Activated T-cell treated with anti-CD3 and anti-CD28 coated beads for 24 hours (primary cell): ENCODE measurements around the gene CASP9.

Experiments used
- DNase-seq: peaks from one replicate; pipeline ENCODE4 v3.0.0-alpha.2; 2020; ENCODE audit warnings: low read depth

Gene CASP9

DNA sequence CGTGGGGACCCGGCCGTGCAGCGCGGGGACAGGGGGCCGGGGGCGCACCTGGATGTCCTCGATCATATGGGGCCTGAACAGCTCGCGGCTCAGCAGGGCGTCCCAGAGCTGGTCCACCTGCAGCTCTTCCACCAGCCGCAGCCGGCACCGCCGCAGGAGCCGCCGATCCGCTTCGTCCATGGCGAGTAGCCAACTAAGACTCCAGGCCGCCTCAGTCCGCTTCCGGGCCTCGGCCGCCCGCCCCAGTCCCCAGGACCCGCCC is at the start of gene CASP9:
CASP9 (minus strand) TSS at position 195 of the 262 bp plus-strand sequence; CDS start at position 180, 15 bp downstream.
- no peak for DNase-seq

DNA sequence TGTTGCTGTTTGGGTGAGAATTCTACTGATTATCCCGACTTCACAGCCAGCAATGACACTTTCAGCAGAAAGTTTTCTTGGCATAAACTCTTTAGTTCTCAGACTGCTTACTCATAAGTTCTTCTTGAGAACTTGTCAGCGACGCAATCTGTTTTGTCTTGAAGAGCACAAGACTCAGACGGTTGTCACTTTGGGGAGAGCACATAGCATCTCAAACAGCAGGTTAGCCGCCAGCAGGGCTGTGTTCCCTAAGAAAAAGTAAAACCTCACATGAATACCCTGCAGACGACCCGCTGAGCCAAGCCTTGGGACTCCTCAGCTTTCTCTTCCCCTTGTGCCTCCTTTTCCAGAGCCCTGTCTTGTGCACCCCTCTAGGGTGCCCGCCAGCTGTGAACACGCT is 49.5 kb upstream of the CASP9 start:
- no peak for DNase-seq

- no peak for DNase-seq
Measured at GRCh38 chr1:15571266-15571665, 47.3 kb upstream of the CASP9 start.

- no peak for DNase-seq
Measured at GRCh38 chr1:15570861-15571260, 46.8 kb upstream of the CASP9 start.

- DNase-seq: no peak
Measured at GRCh38 chr1:15568387-15569073, 44.5 kb upstream of the CASP9 start.

DNA sequence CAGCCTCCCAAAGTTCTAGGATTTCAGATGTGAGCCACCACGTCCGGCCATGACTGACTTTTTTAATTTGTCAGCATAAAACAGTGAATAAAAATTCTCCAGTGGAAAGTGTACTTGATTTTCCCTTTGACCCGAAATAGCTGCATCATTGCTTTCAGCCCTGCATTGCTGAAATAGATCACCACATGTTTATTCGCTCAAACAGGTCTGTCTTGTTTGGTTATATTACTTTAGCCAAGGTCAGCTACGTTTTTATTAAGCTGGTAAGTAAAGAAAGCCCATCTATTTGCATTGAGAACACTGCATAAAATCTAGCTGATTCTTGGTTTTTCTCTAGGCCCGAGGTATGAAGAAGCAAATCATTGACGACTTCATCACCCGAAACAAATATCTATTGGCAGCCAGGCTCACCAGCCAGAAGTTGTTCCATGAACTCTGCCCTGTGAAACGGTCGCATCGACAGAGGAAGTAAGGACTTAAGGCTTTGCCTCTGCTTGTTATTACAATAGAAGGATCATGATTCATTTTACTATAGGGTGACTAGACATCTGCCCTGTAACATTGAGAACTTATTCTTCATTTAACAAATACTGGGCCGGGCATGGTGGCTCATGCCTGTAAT is 35.3 kb upstream of the CASP9 start:
- no peak for DNase-seq

- no peak for DNase-seq
Measured at GRCh38 chr1:15558516-15558915, 34.5 kb upstream of the CASP9 start.

- DNase-seq: no peak
Measured at GRCh38 chr1:15557594-15557993, 33.6 kb upstream of the CASP9 start.

DNA sequence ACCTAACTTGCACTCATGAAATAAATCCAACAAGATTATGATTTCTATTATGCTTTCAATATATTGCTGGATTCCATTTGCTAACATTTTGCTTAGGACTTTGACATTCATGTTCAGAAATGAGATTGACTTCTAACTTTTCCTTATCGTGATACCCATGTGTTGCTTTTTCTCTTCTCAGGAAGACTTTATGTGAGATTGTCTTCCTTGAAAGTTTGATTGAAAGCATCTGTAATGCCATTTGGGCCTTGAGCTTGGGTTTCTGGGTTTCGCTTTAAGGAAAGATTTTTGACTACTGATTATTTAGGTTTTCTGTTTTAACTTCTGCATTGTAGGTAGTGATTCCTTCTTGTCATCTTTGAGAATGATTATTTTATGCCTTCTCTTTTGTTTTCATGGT is 33.0 kb upstream of the CASP9 start:
- DNase-seq: no peak

- DNase-seq: no peak
Measured at GRCh38 chr1:15550573-15550972, 26.6 kb upstream of the CASP9 start.

DNA sequence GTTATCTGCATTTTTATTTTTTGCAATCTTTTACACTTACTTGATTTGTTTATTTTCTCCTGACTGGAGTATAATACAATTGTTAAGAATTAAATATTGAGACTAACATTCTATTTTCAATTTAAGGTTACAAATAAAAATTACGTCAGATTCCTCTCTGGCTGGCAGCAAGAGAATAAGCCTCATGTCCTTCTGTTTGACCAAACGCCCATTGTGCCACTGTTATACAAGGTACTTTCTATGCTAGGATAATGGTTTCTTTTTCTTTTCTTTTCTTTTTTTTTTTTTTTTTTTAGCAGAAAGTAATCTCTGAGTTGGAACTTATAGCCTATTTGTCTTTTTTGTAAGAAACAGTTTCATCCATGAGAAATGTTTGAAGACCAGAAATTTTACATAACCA is 22.6 kb upstream of the CASP9 start:
- no peak for DNase-seq

DNA sequence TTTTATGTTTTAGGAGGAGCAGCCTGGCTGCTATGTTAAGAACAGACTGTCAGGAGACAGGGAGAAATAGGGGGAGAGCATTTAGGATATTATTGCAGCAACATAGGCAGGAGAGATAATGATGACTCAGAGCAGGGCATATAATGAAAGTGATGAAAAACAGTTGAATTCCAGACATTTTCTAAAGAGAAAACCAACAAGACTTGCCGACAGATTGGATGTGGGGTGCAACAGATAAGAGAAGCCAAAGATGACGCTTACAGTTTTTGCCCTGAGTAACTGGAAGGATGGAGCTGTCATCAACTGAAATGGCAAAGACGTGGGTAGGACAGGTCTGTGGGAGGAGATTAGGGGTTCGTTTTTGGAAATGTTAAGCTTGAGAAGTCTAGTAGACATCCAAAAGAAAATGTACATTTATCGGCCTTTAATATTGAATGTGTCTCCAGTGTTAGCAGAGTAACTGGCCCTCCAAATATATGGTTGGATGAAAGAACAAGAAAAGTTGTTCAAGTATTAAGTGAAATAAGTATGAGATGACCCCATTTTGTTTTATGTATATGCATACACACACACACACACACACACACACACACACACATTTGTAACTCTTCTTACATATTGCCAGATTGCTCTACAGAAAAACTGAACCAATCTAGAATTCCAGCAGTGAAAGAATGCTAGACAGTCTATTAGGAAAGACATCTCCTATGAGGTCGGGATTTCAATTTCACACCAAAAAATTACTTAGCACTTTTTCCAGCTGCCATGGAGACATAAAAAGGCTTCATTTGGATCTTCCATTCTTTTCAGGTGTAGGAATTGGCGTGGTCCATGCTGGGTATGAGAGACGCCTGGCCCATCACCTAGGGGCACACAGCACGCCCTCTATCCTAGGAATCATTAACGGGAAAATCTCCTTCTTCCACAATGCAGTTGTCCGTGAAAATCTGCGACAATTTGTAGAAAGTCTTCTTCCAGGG is 19.9 kb upstream of the CASP9 start:
- no peak for DNase-seq

GRCh38 chr1:15543251-15543588 is 19.2 kb upstream of the CASP9 start:
- no peak for DNase-seq

DNA sequence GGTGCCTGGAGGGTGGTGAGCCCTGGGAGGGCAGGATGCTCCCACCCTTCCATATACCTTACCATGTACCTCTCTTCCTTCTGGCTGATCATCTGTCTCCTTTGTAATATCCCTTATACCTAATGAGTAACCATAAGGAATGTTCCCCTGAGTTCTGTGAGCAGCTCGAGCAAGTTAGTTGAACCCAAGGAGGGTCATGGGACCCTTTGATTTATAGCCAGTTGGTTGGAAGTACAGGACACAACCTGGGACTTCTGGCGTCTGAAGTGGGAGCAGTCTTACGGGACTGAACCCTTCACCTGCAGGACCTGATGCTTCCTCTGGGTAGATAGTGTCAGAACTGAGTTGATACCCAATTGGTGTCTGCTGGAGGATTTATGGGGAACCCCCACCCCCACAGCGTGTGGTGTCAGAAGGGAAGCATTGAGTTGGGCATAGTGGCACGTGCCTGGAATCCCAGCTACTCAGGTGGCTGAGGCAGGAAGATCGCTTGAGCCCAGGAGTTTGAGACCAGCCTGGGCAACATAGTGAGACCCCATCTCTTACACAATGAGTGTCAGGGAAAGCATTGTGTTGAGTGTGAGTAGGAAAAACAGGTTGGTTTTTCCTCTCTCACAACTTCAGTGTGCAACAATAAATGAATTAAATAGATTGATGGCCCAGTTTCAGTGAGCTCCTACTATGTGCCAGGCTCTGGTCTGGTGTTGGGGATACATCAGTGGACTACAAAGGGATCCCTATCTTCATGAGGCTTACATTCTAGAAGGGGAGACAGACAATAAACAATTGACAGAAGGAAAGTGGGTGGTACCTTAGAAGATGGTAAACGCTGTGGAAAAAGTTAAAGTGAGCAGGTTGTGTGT is 18.6 kb upstream of the CASP9 start:
- no peak for DNase-seq

- no peak for DNase-seq
Measured at GRCh38 chr1:15541231-15541792, 17.3 kb upstream of the CASP9 start.

DNA sequence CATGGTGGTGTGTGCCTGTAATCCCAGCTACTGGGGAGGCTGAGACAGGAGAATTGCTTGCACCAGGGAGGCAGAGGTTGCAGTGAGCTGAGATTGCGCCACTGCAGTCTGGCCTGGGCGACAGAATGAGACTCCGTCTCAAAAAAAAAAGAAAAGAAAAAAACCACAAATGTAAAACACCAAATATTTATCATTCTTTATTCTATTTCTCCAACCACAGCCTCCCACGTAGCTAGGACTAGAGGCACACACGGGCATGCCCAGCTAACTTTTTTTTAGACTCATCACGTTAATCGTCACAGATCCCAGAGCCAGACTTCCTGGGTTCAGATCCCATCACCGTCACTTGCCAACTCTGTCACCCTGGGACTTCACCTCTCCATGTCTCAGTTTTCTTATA is 16.2 kb upstream of the CASP9 start:
- no peak for DNase-seq

DNA sequence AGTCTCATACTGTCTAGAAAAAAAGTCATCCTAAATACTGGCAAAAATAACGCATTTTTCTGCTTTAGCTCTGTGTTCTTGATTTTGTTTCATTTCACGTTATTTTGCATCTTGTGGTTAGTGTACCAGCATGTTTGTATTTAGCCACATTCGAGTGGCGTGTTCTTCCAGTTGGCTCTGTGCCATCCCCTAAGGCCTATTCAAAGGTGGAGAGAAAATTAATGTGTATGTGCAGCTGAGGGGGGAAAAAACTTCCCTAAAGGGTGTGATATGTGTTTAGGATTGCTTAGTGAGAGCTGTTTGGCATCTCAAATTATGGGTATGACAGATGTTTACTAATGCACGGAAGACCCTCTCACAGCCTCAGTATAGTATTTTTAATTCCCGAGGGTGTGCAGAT is 14.8 kb upstream of the CASP9 start:
- no peak for DNase-seq

- no peak for DNase-seq
Measured at GRCh38 chr1:15531682-15532081, 7.7 kb upstream of the CASP9 start.

DNA sequence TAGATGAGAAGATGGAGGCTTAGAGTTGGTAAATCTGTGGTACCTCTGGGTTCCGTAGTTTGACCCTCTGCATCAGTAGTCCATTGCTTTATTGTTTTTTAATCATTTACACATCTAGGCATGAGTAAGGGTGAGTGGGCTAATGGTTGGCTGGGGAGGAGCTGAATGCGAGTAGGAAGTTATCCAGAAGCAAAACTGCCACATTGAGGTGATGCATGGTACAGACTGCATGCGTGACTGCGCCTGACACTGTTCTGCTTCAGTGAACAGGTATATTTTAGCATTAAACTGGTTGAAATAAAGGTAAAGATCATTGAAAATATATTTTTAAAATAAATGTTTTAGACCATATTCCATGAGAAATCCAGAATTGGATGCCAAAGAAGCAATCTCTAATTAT is 7.0 kb upstream of the CASP9 start:
- DNase-seq: no peak

GRCh38 chr1:15526490-15527339 is 2.7 kb upstream of the CASP9 start, which contains the start of gene DNAJC16:
TSS of gene DNAJC16 (plus strand) at chr1:15526848. CDS start at chr1:15529106, 2,258 bp downstream.
- DNase-seq: peak; percentile 96

DNA sequence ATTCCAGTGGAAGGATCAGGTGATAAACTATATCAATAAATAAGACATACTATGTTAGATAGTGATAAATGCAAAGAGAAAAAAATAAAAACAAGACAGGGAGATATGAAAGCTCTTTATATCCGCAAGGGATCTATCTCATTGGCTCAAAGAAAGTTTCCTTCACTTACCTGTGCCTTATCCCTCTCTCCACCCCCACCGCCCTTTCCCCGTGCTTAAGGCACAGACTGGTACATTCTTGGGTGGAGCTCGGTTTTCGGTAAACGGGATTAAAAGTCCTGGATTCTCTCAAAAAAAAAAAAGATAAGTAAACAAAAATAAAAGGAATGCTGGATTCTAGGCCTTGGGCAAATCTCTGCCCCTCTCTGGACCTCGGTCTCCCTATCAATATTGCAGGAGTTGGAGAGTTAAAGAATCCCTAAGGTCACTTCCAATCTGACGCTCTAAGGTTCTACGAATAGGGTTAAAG is 2.0 kb upstream of the CASP9 start:
- no peak for DNase-seq
